GM19099 (cell line): ENCODE results near the gene ABHD14A.
A peak's percentile ranks its signal among the peaks of the same experiment; 100 is the strongest.

ENCODE experiments used
- POLR2A ChIP-seq: IDR thresholded peaks from 3 replicates; pipeline ENCODE4 v1.6.1; 2011; ENCODE audit warnings: low read depth; ENCODE audit not compliant: insufficient read length; ENCODE audit errors: extremely low read depth

Gene ABHD14A

DNA sequence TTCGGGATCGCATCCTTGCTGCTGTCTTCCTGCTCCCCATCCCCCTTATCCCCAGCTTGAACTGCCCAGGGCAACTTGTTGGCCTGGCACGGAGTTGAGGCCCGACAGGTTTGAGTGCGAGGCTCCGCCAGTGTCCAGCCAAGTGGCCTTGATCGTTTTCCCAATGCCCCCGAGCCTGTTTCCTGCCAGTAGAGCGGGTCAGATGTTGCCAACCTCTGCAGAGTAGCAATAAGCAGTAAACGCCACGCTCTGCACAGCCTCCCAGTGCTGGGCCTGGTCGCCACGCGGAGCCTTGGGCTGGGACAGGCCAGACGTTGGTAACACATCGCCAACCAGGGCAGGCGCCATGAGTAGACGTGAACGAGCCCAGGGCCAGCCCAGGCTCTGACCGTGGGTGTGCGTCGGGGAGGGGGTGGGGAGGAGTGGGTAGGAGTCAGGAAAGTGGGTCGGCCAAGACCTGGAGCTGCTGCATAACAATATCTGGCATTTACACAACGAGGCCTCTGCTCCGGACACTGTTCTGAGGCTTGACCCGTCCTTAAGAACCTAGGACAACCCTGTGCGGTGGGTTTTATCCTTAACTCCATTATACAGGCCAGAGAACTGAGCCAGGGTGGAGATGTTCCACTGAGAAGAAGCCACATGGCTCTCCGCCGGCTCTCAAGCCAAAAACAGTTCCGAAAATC, 444 bp upstream of the ABHD14A start:
- no peak for TF ChIP-seq POLR2A

- no peak for TF ChIP-seq POLR2A
Measured at GRCh38 chr3:51975852-51976549, 1.1 kb downstream of the ABHD14A start.

DNA sequence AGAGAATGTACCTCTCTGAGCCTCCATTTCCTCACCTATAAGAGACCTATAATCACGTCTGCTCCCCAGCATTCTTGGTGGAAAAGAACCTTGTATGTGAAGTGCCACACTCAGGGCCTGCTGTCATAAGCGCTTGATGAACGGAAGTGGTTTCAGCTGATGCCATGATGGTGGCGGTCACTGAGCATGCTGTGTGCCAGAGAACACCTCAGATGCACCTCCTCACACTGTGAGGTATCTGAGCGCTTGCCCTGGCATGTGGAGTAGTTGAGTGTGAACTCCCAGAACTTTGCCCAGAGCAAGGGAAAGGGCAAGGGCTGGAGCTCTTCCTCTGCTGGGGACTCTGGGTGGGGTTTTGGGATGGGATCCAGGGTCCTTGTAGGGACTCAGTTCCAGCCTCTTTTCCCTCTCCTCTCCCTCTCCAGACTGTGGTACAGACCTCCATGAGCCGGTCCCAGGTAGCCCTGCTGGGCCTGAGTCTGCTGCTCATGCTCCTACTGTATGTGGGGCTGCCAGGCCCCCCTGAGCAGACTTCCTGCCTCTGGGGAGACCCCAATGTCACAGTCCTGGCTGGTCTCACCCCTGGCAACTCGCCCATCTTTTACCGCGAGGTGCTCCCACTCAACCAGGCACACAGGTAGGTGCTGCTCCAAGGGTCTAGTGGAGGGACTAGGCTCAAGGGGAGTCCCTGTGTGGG, 2.7 kb downstream of the ABHD14A start:
- no peak for TF ChIP-seq POLR2A

GRCh38 chr3:51978143-51978502, 3.3 kb downstream of the ABHD14A start:
- TF ChIP-seq POLR2A, result no peak

DNA sequence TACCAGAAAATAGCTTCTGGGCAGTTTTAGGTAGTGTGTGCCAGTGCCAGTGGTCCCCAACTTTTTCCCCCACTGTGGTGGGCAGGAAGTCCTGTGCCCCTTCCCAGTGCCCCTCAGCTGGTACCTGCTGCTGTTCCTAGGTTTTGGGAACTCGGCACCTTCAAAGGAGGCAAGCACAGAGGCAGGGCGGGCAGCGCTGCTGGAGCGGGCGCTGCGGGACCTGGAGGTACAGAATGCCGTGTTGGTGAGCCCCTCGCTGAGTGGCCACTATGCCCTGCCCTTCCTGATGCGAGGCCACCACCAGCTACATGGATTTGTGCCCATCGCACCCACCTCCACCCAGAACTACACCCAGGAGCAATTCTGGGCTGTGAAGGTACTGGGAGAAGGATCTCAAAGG, 5.4 kb downstream of the ABHD14A start:
- TF ChIP-seq POLR2A, result no peak

GRCh38 chr3:51982352-51982837, 7.5 kb downstream of the ABHD14A start:
- no peak for TF ChIP-seq POLR2A

GRCh38 chr3:51982838-51983577, 8.1 kb downstream of the ABHD14A start, which contains the start of gene ACY1:
Gene ACY1 (plus strand): TSS chr3:51983535. CDS start chr3:51984065, 530 bp downstream.
- peak; percentile 73 for TF ChIP-seq POLR2A

GRCh38 chr3:51983578-51984268, 8.9 kb downstream of the ABHD14A start:
- no peak for TF ChIP-seq POLR2A

DNA sequence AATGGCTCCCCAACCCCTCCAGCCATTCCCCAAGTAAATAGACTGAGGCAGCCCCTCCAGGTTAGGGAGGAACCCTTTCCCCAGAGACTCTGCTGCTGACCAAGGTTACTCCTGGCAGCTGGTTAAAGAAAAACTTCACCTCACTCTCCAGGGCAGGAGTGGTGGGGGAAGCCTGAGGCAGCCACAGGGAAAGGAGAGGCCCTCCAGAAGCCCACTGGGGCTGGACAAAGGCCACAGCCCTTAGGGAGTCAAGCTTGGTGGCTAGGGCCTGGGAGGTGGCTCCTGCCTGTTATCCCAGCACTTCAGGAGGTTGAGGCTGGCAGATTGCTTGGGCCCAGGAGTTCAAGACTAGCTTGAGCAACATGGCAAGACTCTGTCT, 9.4 kb downstream of the ABHD14A start:
- TF ChIP-seq POLR2A, result no peak

DNA sequence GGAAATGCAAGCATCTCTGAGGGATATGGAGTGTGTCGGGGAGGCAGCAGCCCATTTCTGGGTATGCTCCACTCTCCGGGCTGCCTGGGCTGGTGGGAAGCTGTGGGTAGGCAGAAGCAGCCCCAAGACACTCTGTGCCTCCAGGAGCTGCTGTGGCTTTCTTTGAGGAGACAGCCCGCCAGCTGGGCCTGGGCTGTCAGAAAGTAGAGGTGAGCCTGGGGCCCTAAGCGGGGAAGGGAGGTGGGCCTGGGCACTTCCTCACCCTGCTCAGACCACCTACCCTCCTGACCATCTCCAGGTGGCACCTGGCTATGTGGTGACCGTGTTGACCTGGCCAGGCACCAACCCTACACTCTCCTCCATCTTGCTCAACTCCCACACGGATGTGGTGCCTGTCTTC, 10.2 kb downstream of the ABHD14A start:
- TF ChIP-seq POLR2A, result no peak

DNA sequence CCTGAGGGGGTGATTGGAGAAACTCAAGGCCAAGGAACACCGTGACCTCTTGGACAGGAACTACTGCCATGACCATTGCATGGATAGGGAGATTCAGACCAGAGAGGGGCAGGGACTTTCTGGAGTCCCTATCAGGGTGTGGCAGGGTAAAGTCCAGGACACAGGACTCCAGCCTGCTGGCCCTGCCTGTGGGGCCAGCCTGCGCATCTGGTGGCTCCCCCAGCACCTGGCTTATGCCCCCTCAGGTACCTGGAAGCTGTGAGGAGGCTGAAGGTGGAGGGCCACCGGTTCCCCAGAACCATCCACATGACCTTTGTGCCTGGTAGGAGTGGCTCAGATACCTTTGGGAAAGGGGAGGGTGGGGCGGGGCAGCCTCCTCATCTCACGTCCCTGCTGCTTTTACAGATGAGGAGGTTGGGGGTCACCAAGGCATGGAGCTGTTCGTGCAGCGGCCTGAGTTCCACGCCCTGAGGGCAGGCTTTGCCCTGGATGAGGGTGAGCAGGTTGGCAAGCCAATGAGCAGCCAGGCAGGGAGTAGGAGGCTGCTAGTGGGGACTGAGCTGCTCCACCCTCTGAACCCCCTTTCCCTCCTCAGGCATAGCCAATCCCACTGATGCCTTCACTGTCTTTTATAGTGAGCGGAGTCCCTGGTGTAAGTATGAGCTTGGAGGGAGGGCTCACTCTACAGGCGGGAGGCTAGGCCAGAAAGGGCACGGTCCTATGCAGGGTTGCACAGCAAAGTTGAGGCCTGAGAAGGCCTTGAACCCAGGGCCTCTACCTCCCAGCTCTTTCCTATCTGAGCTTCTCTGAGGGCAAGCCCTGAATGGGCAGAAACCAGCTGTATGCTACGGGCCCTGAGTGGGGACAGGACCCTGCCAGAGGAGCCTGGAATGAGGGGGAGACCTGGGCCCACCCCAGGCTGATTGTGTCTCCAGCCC, 11.4 kb downstream of the ABHD14A start:
- no peak for TF ChIP-seq POLR2A

GRCh38 chr3:51987568-51987967, 12.7 kb downstream of the ABHD14A start:
- TF ChIP-seq POLR2A, result no peak
